HepG2 (cell line): ENCODE results near the gene SLC25A15. TPM values are rescaled to one million over a fixed set of nuclear protein-coding genes. Genes with fewer than 3 reads are reported as not detected.

Experiments
- DNMT3B ChIP-seq: conservative IDR thresholded peaks from 2 replicates; pipeline ENCODE4 v1.6.1; 2016; ENCODE audit warnings: missing biosample characterization, control low read depth
- EEA1 ChIP-seq: sonication (generic); formaldehyde crosslinking; IDR thresholded peaks from 2 replicates; pipeline ENCODE4 v1.5.1; 2020; ENCODE audit warnings: mild to moderate bottlenecking, missing genetic modification reagents, borderline replicate concordance
- ELF1 ChIP-seq: sonication (generic); formaldehyde crosslinking; IDR thresholded peaks from 2 replicates; pipeline ENCODE4 v1.4.0; 2020; ENCODE audit warnings: missing genetic modification reagents
- FOXA1 ChIP-seq, 2 experiments: fragments of 450-650 bp in 1 of 2; sonication (generic) in 1 of 2; formaldehyde crosslinking in 1 of 2; IDR thresholded peaks; 2 replicates each; pipeline versions ENCODE4 v1.4.0 to v1.6.1; 2016 to 2020; ENCODE audit warnings: missing genetic modification reagents in 1 of 2
- GATA4 ChIP-seq: sonication (generic); IDR thresholded peaks from 2 replicates; pipeline ENCODE4 v1.6.1; 2016; ENCODE audit warnings: antibody characterized with exemption, low read depth, borderline replicate concordance
- MIER2 ChIP-seq: IDR thresholded peaks from 2 replicates; pipeline ENCODE4 v1.6.1; 2016; ENCODE audit warnings: missing biosample characterization, missing genetic modification reagents
- NFKBIZ ChIP-seq: IDR thresholded peaks from 2 replicates; pipeline ENCODE4 v1.6.1; 2018; ENCODE audit warnings: missing genetic modification reagents, missing compliant biosample characterization
- SAFB2 ChIP-seq: sonication (generic); formaldehyde crosslinking; IDR thresholded peaks from 2 replicates; pipeline ENCODE4 v1.5.1; 2020; ENCODE audit warnings: missing genetic modification reagents, low read depth, mild to moderate bottlenecking, borderline replicate concordance
- TEAD2 ChIP-seq: sonication (generic); formaldehyde crosslinking; IDR thresholded peaks from 2 replicates; pipeline ENCODE4 v1.9.0; 2021; ENCODE audit warnings: missing genetic modification reagents
- TRIM24 ChIP-seq: sonication (generic); formaldehyde crosslinking; IDR thresholded peaks from 2 replicates; pipeline ENCODE4 v1.8.0; 2022; ENCODE audit warnings: mild to moderate bottlenecking, missing genetic modification reagents
- TSC22D2 ChIP-seq: sonication (generic); formaldehyde crosslinking; IDR thresholded peaks from 2 replicates; pipeline ENCODE4 v1.5.1; 2020; ENCODE audit warnings: missing genetic modification reagents, mild to moderate bottlenecking, borderline replicate concordance
- XRCC5 ChIP-seq: fragments of 200-400 bp; formaldehyde crosslinking; optimal IDR thresholded peaks from 2 replicates; pipeline ENCODE3; 2017; ENCODE audit warnings: mild to moderate bottlenecking, low read length
- YEATS4 ChIP-seq: sonication (generic); formaldehyde crosslinking; IDR thresholded peaks from 2 replicates; pipeline ENCODE4 v1.4.0; 2020; ENCODE audit warnings: missing genetic modification reagents, borderline replicate concordance
- ZNF12 ChIP-seq: sonication (generic); formaldehyde crosslinking; IDR thresholded peaks from 2 replicates; pipeline ENCODE4 v1.5.0; 2020; ENCODE audit warnings: missing genetic modification reagents
- ZNF24 ChIP-seq: fragments of 450-650 bp; IDR thresholded peaks from 2 replicates; pipeline ENCODE4 v1.6.1; 2017; ENCODE audit warnings: antibody characterized with exemption, mild to moderate bottlenecking
- ZNF337 ChIP-seq: sonication (generic); formaldehyde crosslinking; IDR thresholded peaks from 2 replicates; pipeline ENCODE4 v1.5.1; 2020; ENCODE audit warnings: missing genetic modification reagents, low read depth, mild to moderate bottlenecking, borderline replicate concordance
- ZNF33B ChIP-seq: sonication (generic); formaldehyde crosslinking; IDR thresholded peaks from 2 replicates; pipeline ENCODE4 v1.5.1; 2020; ENCODE audit warnings: mild to moderate bottlenecking, missing genetic modification reagents
- ZNF343 ChIP-seq: sonication (generic); formaldehyde crosslinking; IDR thresholded peaks from 2 replicates; pipeline ENCODE4 v1.4.0; 2020; ENCODE audit warnings: mild to moderate bottlenecking, missing genetic modification reagents
- ZNF530 ChIP-seq: sonication (generic); formaldehyde crosslinking; IDR thresholded peaks from 2 replicates; pipeline ENCODE4 v1.5.0; 2020; ENCODE audit warnings: low read depth, mild to moderate bottlenecking, missing genetic modification reagents
- ZNF615 ChIP-seq: sonication (generic); formaldehyde crosslinking; IDR thresholded peaks from 2 replicates; pipeline ENCODE4 v1.5.0; 2020; ENCODE audit warnings: mild to moderate bottlenecking, missing genetic modification reagents, borderline replicate concordance
- ZNF75D ChIP-seq: sonication (generic); formaldehyde crosslinking; IDR thresholded peaks from 2 replicates; pipeline ENCODE4 v1.8.1; 2023; ENCODE audit warnings: missing genetic modification reagents, mild to moderate bottlenecking, borderline replicate concordance
- ZNF788 ChIP-seq: sonication (generic); formaldehyde crosslinking; IDR thresholded peaks from 2 replicates; pipeline ENCODE4 v1.5.0; 2020; ENCODE audit warnings: mild to moderate bottlenecking, missing genetic modification reagents, borderline replicate concordance
- ZNF790 ChIP-seq: sonication (generic); formaldehyde crosslinking; IDR thresholded peaks from 2 replicates; pipeline ENCODE4 v1.8.0; 2022; ENCODE audit warnings: missing genetic modification reagents, mild to moderate bottlenecking, borderline replicate concordance
- ZSCAN21 ChIP-seq: sonication (generic); formaldehyde crosslinking; IDR thresholded peaks from 2 replicates; pipeline ENCODE4 v1.8.0; 2022; ENCODE audit warnings: mild to moderate bottlenecking, missing genetic modification reagents, moderate library complexity, borderline replicate concordance
- polyA plus RNA-seq, 8 experiments: library from polyadenylated mRNA; depleted of rRNA in 3 of 8; stranded (reverse) in 7 of 8; unstranded in 1 of 8; fragments of >200 nt; fragmentation: Illumina TruSeq in 4 of 8; extraction: Trizol in 4 of 8; gene quantifications; 2 replicates each; pipeline versions ENCODE4 v1.2.1 to v1.2.3, GENCODE V29; 2011 to 2016; ENCODE audit warnings: low read depth in 4 of 8, missing spikeins in 1 of 8, mixed read lengths in 1 of 8; ENCODE audit not compliant: insufficient read depth in 1 of 8
- total RNA-seq, 5 experiments: library from RNA; depleted of rRNA; stranded (reverse); fragments of >200 nt; fragmentation: Illumina TruSeq; extraction: Trizol; gene quantifications; 2 replicates each; pipeline ENCODE4 v1.2.3, GENCODE V29; 2016; ENCODE audit warnings: low read depth in 1 of 5
- TF ChIP-seq, protein P1 (sequence below): sonication (generic); formaldehyde crosslinking; IDR thresholded peaks from 2 replicates; pipeline ENCODE4 v1.5.1; 2020; ENCODE audit warnings: missing genetic modification reagents, mild to moderate bottlenecking, borderline replicate concordance
- TF ChIP-seq, protein P2 (sequence below): sonication (generic); formaldehyde crosslinking; IDR thresholded peaks from 2 replicates; pipeline ENCODE4 v1.8.0; 2022; ENCODE audit warnings: mild to moderate bottlenecking, missing genetic modification reagents, moderate library complexity

Gene SLC25A15
- total and polyA plus RNA-seq, 2 of the 13 experiments (the other 11 are each of a cell fraction or from before 2014, with no cell fraction given): 17.3 to 39.1 TPM

DNA sequence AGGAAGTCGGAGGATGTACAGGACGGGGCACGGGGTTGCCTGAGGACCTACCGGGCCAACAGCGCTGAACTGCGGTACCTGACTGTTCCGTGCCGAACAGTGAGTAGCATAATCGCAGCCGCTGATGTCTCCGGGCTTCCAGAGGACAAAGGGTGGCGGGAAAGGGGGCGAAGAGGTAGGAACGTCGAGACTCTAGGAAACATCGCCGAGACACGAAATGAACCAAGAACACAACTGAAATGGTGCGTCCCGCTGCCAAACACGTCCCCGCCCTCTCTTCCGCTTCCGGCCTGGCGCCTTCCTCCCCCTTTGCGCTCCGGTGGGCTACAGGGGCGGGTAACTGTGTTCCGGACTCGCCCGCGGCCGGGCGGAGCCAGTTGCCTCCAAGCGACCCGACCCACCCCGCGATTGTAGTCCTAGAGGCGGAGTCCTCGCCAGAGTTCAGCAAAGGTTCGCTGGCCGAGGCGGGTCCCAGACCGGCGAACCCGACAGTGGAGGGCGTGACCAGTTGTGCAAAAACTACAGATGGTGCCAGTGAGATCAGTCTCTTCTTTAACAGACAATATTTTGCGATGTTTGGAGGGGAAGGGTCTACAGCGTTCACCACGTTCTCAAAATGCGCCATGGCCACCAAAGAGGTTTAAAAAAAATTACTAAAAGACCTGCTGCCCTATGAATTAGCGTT lies 18.3 kb upstream of the SLC25A15 start, which contains the start of gene MRPS31 (continued):
- TF ChIP-seq, protein P1, sequence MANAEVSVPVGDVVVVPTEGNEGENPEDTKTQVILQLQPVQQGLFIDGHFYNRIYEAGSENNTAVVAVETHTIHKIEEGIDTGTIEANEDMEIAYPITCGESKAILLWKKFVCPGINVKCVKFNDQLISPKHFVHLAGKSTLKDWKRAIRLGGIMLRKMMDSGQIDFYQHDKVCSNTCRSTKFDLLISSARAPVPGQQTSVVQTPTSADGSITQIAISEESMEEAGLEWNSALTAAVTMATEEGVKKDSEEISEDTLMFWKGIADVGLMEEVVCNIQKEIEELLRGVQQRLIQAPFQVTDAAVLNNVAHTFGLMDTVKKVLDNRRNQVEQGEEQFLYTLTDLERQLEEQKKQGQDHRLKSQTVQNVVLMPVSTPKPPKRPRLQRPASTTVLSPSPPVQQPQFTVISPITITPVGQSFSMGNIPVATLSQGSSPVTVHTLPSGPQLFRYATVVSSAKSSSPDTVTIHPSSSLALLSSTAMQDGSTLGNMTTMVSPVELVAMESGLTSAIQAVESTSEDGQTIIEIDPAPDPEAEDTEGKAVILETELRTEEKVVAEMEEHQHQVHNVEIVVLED (CRISPR knock-in tag): peak; percentile 72; the same call in 1 of the 2 replicates
- TF ChIP-seq TRIM24 (CRISPR knock-in tag) (no peak), ZNF33B (CRISPR knock-in tag) (peak; percentile 89), ZNF343 (CRISPR knock-in tag) (no peak), ZNF12 (0 out of 2 replicates have a peak, but pooled peaks have one; percentile 62), NFKBIZ (CRISPR knock-in tag) (peak; percentile 82), ZSCAN21 (peak; percentile 96), XRCC5 (peak; percentile 99), ZNF530 (CRISPR knock-in tag) (no peak), TEAD2 (no peak), MIER2 (CRISPR knock-in tag) (peak; percentile 82), EEA1 (0 out of 2 replicates have a peak, but pooled peaks have one; percentile 29), ELF1 (CRISPR knock-in tag) (peak; percentile 92), GATA4 (peak; percentile 72), DNMT3B (CRISPR knock-in tag) (no peak), FOXA1 (IDR thresholded peaks at IDR 0.05) (no peak), FOXA1 (CRISPR knock-in tag; IDR thresholded peaks at IDR 0.05) (peak; percentile 45; the same call in 1 of the 2 replicates), ZNF615 (peak; percentile 88; the same call in 1 of the 2 replicates), YEATS4 (CRISPR knock-in tag) (peak; percentile 94), ZNF24 (peak; percentile 69), ZNF75D (CRISPR knock-in tag) (no peak), ZNF337 (CRISPR knock-in tag) (peak; percentile 92; the same call in 1 of the 2 replicates), ZNF790 (CRISPR knock-in tag) (no peak), ZNF788 (CRISPR knock-in tag) (peak; percentile 99), TSC22D2 (peak; percentile 81; the same call in 1 of the 2 replicates), SAFB2 (no peak; the same call in 1 of the 2 replicates)
- TF ChIP-seq, protein P2, sequence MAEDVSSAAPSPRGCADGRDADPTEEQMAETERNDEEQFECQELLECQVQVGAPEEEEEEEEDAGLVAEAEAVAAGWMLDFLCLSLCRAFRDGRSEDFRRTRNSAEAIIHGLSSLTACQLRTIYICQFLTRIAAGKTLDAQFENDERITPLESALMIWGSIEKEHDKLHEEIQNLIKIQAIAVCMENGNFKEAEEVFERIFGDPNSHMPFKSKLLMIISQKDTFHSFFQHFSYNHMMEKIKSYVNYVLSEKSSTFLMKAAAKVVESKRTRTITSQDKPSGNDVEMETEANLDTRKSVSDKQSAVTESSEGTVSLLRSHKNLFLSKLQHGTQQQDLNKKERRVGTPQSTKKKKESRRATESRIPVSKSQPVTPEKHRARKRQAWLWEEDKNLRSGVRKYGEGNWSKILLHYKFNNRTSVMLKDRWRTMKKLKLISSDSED (CRISPR knock-in tag): no peak
